ENCODE results near the gene AREG.

Gene AREG

GRCh38 chr4:74501579-74501978, 56.6 kb downstream of the AREG start:
- Histone ChIP-seq H3K9ac (no peak overlapping the region), H2AFZ (ENCODE audit: low read depth) (no peak overlapping the region), H3K4me3 (IDR thresholded peaks at IDR 0.05; ENCODE audit: insufficient read depth, low read depth, low read length) (no peak overlapping the region), H3K4me2 (no peak overlapping the region), H3K27ac (no peak overlapping the region), H4K20me1 (ENCODE audit: insufficient read depth) (no peaks in the 10 kb centered on the region), H3K4me1 (ENCODE audit: low read depth, poor library complexity, severe bottlenecking) (no peaks in the 10 kb centered on the region), H3K36me3 (ENCODE audit: insufficient read depth) (no peaks in the 10 kb centered on the region), H3K27me3 (ENCODE audit: insufficient read depth, low read depth) (no peaks in the 10 kb centered on the region), H3K79me2 (ENCODE audit: insufficient read depth, low read depth) (no peaks in the 10 kb centered on the region)
- no peak for TF ChIP-seq CTCF (conservative IDR thresholded peaks at IDR 0.05; ENCODE audit: low read depth, low read length)

- no peak overlapping the region for H3K4me3 ChIP-seq (IDR thresholded peaks at IDR 0.05; ENCODE audit: insufficient read depth, low read depth, low read length)
- H3K27me3 ChIP-seq (ENCODE audit: insufficient read depth, low read depth) = no peaks in the 10 kb centered on the region
- H3K9ac ChIP-seq = no peak overlapping the region
- no peaks in the 10 kb centered on the region for H3K4me1 ChIP-seq (ENCODE audit: low read depth, poor library complexity, severe bottlenecking)
- no peaks in the 10 kb centered on the region for H4K20me1 ChIP-seq (ENCODE audit: insufficient read depth)
- H3K36me3 ChIP-seq (ENCODE audit: insufficient read depth) = no peaks in the 10 kb centered on the region
- H2AFZ ChIP-seq (ENCODE audit: low read depth) = no peak overlapping the region
- no peak overlapping the region for H3K4me2 ChIP-seq
- no peak for TF ChIP-seq CTCF (conservative IDR thresholded peaks at IDR 0.05; ENCODE audit: low read depth, low read length)
- no peaks in the 10 kb centered on the region for H3K79me2 ChIP-seq (ENCODE audit: insufficient read depth, low read depth)
- H3K27ac ChIP-seq = no peak overlapping the region
Measured at GRCh38 chr4:74503580-74503979, 58.6 kb downstream of the AREG start.

GRCh38 chr4:74504212-74504611, 59.3 kb downstream of the AREG start:
- H3K36me3 ChIP-seq (ENCODE audit: insufficient read depth) = no peaks in the 10 kb centered on the region
- no peaks in the 10 kb centered on the region for H3K4me1 ChIP-seq (ENCODE audit: low read depth, poor library complexity, severe bottlenecking)

More at GRCh38 chr4:74504212-74504611, 59.3 kb downstream of the AREG start:
- no peak overlapping the region for H3K4me2 ChIP-seq
- H3K9ac ChIP-seq = no peak overlapping the region
- no peak overlapping the region for H2AFZ ChIP-seq (ENCODE audit: low read depth)
- H3K27me3 ChIP-seq (ENCODE audit: insufficient read depth, low read depth) = no peaks in the 10 kb centered on the region
- H3K27ac ChIP-seq = no peak overlapping the region
- no peak overlapping the region for H3K4me3 ChIP-seq (IDR thresholded peaks at IDR 0.05; ENCODE audit: insufficient read depth, low read depth, low read length)
- H4K20me1 ChIP-seq (ENCODE audit: insufficient read depth) = no peaks in the 10 kb centered on the region
- no peak for TF ChIP-seq CTCF (conservative IDR thresholded peaks at IDR 0.05; ENCODE audit: low read depth, low read length)
- no peaks in the 10 kb centered on the region for H3K79me2 ChIP-seq (ENCODE audit: insufficient read depth, low read depth)

Measured in KMS-11 (cell line).